ENCODE data around the gene NEK8. TPM values are rescaled to one million over a fixed set of nuclear protein-coding genes. Genes with fewer than 3 reads are reported as not detected.

The NEK8 gene
- total and polyA plus RNA-seq, 9 of the 15 experiments (the other 6 are each of a cell fraction or from before 2014, with no cell fraction given) = 0.98 to 16.6 (median 4.6) TPM

GRCh38 chr17:28741358-28742349, 13.1 kb downstream of the NEK8 start (continued):
- no peak for TF ChIP-seq FIP1L1 (IDR thresholded peaks at IDR 0.05; ENCODE audit: low read depth, low read length, poor library complexity, severe bottlenecking)
- TF ChIP-seq EP400 (IDR thresholded peaks at IDR 0.05) = peak; percentile 41; the same call in 1 of the 2 replicates
- TF ChIP-seq GATAD2A (IDR thresholded peaks at IDR 0.05) = no peak
- TF ChIP-seq, protein P1, sequence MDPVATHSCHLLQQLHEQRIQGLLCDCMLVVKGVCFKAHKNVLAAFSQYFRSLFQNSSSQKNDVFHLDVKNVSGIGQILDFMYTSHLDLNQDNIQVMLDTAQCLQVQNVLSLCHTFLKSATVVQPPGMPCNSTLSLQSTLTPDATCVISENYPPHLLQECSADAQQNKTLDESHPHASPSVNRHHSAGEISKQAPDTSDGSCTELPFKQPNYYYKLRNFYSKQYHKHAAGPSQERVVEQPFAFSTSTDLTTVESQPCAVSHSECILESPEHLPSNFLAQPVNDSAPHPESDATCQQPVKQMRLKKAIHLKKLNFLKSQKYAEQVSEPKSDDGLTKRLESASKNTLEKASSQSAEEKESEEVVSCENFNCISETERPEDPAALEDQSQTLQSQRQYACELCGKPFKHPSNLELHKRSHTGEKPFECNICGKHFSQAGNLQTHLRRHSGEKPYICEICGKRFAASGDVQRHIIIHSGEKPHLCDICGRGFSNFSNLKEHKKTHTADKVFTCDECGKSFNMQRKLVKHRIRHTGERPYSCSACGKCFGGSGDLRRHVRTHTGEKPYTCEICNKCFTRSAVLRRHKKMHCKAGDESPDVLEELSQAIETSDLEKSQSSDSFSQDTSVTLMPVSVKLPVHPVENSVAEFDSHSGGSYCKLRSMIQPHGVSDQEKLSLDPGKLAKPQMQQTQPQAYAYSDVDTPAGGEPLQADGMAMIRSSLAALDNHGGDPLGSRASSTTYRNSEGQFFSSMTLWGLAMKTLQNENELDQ (CRISPR knock-in tag; IDR thresholded peaks at IDR 0.05; ENCODE audit: borderline replicate concordance) = no peak
- peak; percentile 60 for TF ChIP-seq TAL1 (IDR thresholded peaks at IDR 0.05)
- TF ChIP-seq E2F3 (CRISPR knock-in tag; IDR thresholded peaks at IDR 0.05) = no peak
- no peak for TF ChIP-seq FOXO4 (CRISPR knock-in tag; IDR thresholded peaks at IDR 0.05)
- 0 out of 2 replicates have a peak, but pooled peaks have one; percentile 66 for TF ChIP-seq ERF (CRISPR knock-in tag; IDR thresholded peaks at IDR 0.05)
- no peak for TF ChIP-seq ZNF668 (CRISPR knock-in tag; IDR thresholded peaks at IDR 0.05)
- TF ChIP-seq TAF7 (tag; IDR thresholded peaks at IDR 0.05) = no peak
- TF ChIP-seq, protein P2, sequence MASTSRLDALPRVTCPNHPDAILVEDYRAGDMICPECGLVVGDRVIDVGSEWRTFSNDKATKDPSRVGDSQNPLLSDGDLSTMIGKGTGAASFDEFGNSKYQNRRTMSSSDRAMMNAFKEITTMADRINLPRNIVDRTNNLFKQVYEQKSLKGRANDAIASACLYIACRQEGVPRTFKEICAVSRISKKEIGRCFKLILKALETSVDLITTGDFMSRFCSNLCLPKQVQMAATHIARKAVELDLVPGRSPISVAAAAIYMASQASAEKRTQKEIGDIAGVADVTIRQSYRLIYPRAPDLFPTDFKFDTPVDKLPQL (IDR thresholded peaks at IDR 0.05; ENCODE audit: extremely low read depth, insufficient read length) = no peak
- no peak for TF ChIP-seq BACH1 (tag; IDR thresholded peaks at IDR 0.05)
- no peak for TF ChIP-seq STAT5B (CRISPR knock-in tag; IDR thresholded peaks at IDR 0.05)
- TF ChIP-seq, protein P3, sequence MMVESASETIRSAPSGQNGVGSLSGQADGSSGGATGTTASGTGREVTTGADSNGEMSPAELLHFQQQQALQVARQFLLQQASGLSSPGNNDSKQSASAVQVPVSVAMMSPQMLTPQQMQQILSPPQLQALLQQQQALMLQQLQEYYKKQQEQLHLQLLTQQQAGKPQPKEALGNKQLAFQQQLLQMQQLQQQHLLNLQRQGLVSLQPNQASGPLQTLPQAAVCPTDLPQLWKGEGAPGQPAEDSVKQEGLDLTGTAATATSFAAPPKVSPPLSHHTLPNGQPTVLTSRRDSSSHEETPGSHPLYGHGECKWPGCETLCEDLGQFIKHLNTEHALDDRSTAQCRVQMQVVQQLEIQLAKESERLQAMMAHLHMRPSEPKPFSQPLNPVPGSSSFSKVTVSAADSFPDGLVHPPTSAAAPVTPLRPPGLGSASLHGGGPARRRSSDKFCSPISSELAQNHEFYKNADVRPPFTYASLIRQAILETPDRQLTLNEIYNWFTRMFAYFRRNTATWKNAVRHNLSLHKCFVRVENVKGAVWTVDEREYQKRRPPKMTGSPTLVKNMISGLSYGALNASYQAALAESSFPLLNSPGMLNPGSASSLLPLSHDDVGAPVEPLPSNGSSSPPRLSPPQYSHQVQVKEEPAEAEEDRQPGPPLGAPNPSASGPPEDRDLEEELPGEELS (CRISPR knock-in tag; IDR thresholded peaks at IDR 0.05; ENCODE audit: borderline replicate concordance) = no peak
- no peak for TF ChIP-seq FOXA3 (CRISPR knock-in tag; conservative IDR thresholded peaks at IDR 0.05 in 1 of 2, IDR thresholded peaks at IDR 0.05 in 1 of 2)
- TF ChIP-seq SOX6 (IDR thresholded peaks at IDR 0.05) = peak; percentile 43; the same call in 1 of the 2 replicates
- TF ChIP-seq ZBTB43 (CRISPR knock-in tag; IDR thresholded peaks at IDR 0.05) = no peak

Data from K562 (cell line).